Kidney epithelial cell (primary cell): ENCODE data around the gene BPHL. TPM values are rescaled to one million over a fixed set of nuclear protein-coding genes. Genes with fewer than 3 reads are reported as not detected.

Experiments used
- DNase-seq: peaks from one replicate; pipeline ENCODE4 v3.0.0-alpha.2; 2010; ENCODE audit warnings: low read depth
- H3K27me3 ChIP-seq: 2 replicates; pipeline ENCODE4 v1.6.0; 2011; ENCODE audit warnings: low read length; ENCODE audit not compliant: control insufficient read depth, insufficient read depth
- H3K36me3 ChIP-seq: 2 replicates; pipeline ENCODE4 v1.5.1; 2011; ENCODE audit warnings: low read length; ENCODE audit not compliant: control insufficient read depth, insufficient read depth
- H3K4me3 ChIP-seq: 2 replicates; pipeline ENCODE4 v1.5.1; 2011; ENCODE audit warnings: low read depth, mild to moderate bottlenecking, control low read depth, low read length
- total RNA-seq: library from RNA; depleted of rRNA; stranded (reverse); fragments of >200 nt; gene quantifications from 2 replicates; pipeline ENCODE4 v1.2.3, GENCODE V29; 2015
- TF ChIP-seq, protein P1 (sequence below): IDR thresholded peaks from 2 replicates; pipeline ENCODE4 v1.5.1; 2011; ENCODE audit warnings: mild to moderate bottlenecking, moderate library complexity, low read length, control low read depth, inconsistent platforms; ENCODE audit not compliant: insufficient read depth, poor library complexity, severe bottlenecking

BPHL gene
- total RNA-seq, 1 donor from 2014 or later, result 26.6 TPM

DNA sequence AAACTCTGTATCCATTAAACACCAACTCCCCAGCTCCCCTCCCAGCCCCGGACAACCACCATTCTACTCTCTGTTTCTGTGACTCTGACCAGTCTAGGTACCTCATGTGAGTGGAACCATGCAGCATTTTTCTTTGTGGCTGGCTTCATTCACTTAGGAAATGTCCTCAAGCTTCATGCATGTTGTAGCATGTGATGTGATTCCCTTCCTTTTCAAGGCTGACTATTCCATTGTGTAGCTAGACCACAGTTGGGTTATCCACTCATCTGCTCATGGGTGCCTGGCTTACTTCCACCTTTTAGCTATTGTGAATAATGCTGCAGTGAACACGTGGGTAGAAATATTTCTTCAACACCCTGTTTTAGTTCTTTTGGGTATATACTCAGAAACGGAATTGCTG is 8.8 kb upstream of the BPHL start:
- no peak for DNase-seq
- no peaks in the 10 kb centered on the region for H3K36me3 ChIP-seq
- H3K4me3 ChIP-seq, result no peak overlapping the region
- TF ChIP-seq, protein P1, sequence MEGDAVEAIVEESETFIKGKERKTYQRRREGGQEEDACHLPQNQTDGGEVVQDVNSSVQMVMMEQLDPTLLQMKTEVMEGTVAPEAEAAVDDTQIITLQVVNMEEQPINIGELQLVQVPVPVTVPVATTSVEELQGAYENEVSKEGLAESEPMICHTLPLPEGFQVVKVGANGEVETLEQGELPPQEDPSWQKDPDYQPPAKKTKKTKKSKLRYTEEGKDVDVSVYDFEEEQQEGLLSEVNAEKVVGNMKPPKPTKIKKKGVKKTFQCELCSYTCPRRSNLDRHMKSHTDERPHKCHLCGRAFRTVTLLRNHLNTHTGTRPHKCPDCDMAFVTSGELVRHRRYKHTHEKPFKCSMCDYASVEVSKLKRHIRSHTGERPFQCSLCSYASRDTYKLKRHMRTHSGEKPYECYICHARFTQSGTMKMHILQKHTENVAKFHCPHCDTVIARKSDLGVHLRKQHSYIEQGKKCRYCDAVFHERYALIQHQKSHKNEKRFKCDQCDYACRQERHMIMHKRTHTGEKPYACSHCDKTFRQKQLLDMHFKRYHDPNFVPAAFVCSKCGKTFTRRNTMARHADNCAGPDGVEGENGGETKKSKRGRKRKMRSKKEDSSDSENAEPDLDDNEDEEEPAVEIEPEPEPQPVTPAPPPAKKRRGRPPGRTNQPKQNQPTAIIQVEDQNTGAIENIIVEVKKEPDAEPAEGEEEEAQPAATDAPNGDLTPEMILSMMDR, result no peak
- H3K27me3 ChIP-seq, result no peaks in the 10 kb centered on the region

DNA sequence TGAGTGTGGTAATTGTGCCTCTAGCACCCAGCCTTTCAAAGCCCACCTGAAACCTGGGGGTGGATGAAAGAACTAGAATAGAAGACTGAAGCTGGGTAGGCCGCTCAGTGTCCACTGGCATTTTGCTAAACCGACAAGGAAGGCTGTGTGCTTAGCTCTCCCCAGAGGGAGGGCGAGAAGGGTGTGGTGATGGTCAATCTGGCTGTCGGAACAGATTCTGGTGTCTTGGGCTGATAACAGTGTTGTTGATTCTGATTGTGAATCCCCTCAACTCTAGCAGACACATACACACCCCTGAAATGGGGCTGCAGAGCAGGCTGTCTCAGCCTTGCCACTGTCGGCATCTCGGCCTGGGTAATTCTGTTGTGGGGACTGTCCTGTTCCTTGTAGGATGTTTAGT is 4.1 kb upstream of the BPHL start:
- no peak for DNase-seq
- TF ChIP-seq, protein P1, result no peak
- Histone ChIP-seq H3K27me3 (no peaks in the 10 kb centered on the region), H3K36me3 (peaks cover 1% of the 10 kb centered on the region), H3K4me3 (no peak overlapping the region)

DNA sequence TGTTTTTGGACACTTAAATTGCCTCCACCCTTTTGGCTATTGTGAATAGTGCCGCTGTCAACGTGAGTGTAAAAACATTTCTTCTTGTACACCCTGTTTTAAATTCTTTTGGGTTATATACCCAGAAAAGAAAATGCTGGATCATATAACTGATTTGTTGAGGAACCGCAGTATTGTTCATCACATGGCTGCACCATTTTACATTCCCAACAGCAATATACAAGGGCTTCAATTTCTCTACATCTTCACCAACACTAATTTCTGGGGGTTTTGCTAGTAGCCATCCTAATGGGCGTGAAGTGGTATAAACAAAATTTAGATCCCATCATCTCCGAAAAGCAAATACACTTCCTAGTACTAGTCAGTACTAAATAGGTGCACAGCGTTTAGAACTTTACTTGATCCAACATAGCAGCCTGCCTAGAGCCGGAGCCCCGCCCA is 579 bp upstream of the BPHL start:
- peaks cover 1% of the 10 kb centered on the region for H3K36me3 ChIP-seq
- DNase-seq, result no peak
- TF ChIP-seq, protein P1, result no peak
- no peaks in the 10 kb centered on the region for H3K27me3 ChIP-seq
- peak overlapping the region; percentile 88 for H3K4me3 ChIP-seq

DNA sequence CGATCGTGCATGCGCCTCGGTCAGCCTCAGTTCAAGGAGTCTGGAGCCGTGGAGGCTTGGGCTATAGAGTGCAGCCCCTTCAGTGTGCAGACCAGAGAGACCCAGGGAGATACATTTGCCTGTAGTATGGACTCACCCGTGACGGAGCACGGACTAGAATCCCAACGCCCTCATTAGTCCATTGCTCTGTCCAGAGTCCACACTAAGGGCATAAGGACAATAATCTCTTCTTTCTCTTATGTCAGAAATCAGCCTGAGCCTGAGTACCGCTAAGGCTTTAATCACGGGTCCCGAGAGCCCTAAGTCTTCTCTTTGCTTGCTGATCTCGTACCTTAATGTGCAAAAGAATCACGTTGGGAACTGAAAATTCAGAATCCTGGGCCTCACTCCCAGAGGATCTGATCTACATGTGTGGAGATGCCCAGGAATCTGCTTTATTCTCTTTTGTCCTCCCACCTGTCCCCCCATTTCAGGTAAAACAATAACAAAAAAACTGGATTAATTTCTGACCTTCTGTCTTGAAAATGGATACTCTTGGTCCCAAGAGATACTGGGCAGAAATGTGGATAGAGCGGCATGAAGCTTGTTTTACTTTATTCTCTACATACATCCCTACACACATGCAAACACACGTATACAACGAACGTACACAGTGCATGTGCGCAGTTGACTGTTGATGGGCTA is 671 bp downstream of the BPHL start:
- Histone ChIP-seq H3K36me3 (peaks cover 1% of the 10 kb centered on the region), H3K4me3 (peak overlapping the region; percentile 88), H3K27me3 (no peaks in the 10 kb centered on the region)
- no peak for DNase-seq
- TF ChIP-seq, protein P1, result no peak

DNA sequence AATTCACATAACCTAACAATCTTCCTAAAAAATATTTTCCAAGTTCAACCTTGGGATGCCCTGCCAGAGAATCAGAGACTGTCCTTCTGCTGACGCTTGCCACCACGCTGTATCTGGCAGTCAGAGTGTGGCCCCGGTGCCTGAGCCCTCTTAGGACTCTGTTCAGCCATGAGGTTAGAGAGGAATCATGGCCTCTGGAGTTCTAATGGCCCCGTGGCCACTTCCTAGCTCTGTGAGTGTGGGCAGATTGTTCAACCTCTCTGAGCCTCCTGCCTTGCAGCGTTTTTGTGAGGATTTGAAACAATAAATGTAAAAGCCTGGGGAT is 2.2 kb downstream of the BPHL start:
- Histone ChIP-seq H3K4me3 (no peak overlapping the region), H3K36me3 (no peaks in the 10 kb centered on the region), H3K27me3 (no peaks in the 10 kb centered on the region)
- no peak for DNase-seq
- TF ChIP-seq, protein P1, result no peak

DNA sequence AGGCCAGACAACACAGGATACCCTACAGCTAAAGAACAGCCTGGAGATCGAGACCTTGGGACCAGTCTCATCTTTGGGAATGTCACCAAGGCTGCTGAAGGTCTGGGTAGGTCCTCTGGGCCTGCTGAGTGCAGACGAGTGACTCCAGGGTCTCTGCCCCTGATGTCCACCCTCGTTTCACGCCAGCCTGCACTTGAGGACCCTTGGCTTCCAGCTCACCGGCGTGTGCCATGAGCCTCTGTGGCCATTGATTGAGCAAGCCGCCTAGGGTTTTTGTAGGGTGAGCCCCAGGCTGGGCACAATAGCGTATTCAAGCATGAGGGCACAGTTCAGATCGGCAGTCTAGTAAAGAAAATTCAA is 4.3 kb downstream of the BPHL start:
- H3K36me3 ChIP-seq, result no peaks in the 10 kb centered on the region
- DNase-seq, result no peak
- no peak overlapping the region for H3K4me3 ChIP-seq
- TF ChIP-seq, protein P1, result no peak
- no peaks in the 10 kb centered on the region for H3K27me3 ChIP-seq
